Neuron (in vitro differentiated cells): ENCODE results near the gene SLCO3A1.

Source experiments
- H2AFZ ChIP-seq: one replicate; pipeline ENCODE4 v1.6.1; 2013; ENCODE audit warnings: low read depth, mild to moderate bottlenecking, inconsistent platforms, low read length, moderate library complexity
- H3K27me3 ChIP-seq: one replicate; pipeline ENCODE4 v1.6.1; 2013; ENCODE audit warnings: low read length; ENCODE audit not compliant: insufficient read depth
- H3K36me3 ChIP-seq: one replicate; pipeline ENCODE4 v1.6.1; 2013; ENCODE audit warnings: low read length; ENCODE audit not compliant: insufficient read depth
- H3K4me1 ChIP-seq: one replicate; pipeline ENCODE4 v1.6.1; 2013; ENCODE audit warnings: low read length; ENCODE audit not compliant: insufficient read depth
- H3K4me3 ChIP-seq: 2 replicates; pipeline ENCODE4 v1.5.1; 2013; ENCODE audit warnings: mild to moderate bottlenecking, low read length, moderate library complexity
- H3K9me3 ChIP-seq: one replicate; pipeline ENCODE4 v1.6.1; 2013; ENCODE audit warnings: low read length

SLCO3A1 gene

DNA sequence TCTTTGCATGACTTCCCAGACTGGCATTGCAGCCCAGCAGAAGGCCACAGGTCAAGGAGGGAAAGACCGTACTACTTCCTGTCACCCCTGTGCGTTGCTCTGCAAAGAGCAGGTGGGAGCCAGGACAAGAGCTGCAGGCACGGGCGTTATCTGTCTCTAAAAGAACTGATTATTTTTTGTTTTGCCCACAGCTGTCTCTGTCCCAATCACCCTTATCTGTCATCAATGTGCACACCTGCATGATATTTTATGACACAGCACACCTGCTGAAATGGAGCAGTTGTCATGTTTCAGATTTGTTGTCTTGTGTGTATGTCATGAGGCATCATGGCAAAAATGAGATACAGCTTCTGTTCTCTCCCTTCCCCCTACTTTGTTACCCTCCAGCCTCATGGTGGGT is 58.8 kb downstream of the SLCO3A1 start:
- H3K36me3 ChIP-seq, result no peaks in the 10 kb centered on the region
- H2AFZ ChIP-seq, result no peak overlapping the region
- H3K4me3 ChIP-seq, result no peak overlapping the region
- no peaks in the 10 kb centered on the region for H3K9me3 ChIP-seq
- H3K4me1 ChIP-seq, result no peaks in the 10 kb centered on the region
- H3K27me3 ChIP-seq, result no peaks in the 10 kb centered on the region

DNA sequence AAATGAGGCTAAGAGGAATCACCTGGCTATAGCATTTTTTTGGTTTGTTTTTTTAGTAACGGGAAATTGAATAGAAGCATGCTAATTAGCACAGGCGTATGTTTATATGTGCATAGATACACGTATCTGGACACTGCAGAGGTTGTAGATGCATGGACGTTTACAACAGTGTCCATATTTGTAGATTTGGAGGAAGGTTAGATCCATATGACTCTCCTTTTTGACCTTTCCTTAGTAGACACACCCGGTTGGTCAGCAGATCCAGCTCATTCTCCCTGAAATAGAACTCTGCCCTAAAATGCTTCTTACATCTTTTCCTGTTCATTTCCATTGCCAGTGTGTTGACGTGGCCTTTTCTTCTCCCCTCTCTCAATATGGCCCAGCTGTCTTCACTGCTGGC is 60.1 kb downstream of the SLCO3A1 start:
- Histone ChIP-seq H2AFZ (no peak overlapping the region), H3K27me3 (no peaks in the 10 kb centered on the region), H3K4me1 (no peaks in the 10 kb centered on the region), H3K36me3 (no peaks in the 10 kb centered on the region), H3K9me3 (no peaks in the 10 kb centered on the region), H3K4me3 (no peak overlapping the region)

DNA sequence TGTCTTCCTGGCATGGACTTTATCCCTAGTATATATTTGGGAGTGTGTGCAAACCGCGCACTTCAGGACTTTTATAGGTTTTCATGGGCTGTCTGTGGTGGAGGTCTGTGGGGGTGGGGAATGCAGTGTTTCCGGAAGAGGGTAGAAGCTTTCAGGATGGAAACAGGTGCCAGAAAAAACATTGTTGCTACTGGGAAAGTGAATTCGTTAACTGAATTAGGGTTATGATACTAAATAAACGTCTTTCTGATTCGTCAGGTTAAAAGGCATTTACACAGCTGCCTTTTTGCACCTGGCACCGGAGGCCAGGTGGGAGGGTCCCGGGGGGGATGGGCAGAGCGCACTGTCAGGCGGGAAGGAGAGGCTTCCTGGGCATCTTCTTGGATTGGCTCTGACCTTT is 62.1 kb downstream of the SLCO3A1 start:
- Histone ChIP-seq H3K36me3 (no peaks in the 10 kb centered on the region), H3K9me3 (no peaks in the 10 kb centered on the region), H3K4me1 (no peaks in the 10 kb centered on the region), H3K4me3 (no peak overlapping the region), H2AFZ (no peak overlapping the region), H3K27me3 (no peaks in the 10 kb centered on the region)

DNA sequence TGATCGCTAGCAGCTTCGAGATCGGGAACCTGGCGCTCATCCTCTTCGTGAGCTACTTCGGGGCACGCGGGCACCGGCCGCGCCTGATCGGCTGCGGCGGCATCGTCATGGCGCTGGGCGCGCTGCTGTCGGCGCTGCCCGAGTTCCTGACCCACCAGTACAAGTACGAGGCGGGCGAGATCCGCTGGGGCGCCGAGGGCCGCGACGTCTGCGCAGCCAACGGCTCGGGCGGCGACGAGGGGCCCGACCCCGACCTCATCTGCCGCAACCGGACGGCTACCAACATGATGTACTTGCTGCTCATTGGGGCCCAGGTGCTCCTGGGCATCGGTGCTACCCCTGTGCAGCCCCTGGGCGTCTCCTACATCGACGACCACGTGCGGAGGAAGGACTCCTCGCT is 62.5 kb downstream of the SLCO3A1 start:
- no peaks in the 10 kb centered on the region for H3K4me1 ChIP-seq
- no peaks in the 10 kb centered on the region for H3K36me3 ChIP-seq
- no peak overlapping the region for H2AFZ ChIP-seq
- no peak overlapping the region for H3K4me3 ChIP-seq
- no peaks in the 10 kb centered on the region for H3K27me3 ChIP-seq
- no peaks in the 10 kb centered on the region for H3K9me3 ChIP-seq

DNA sequence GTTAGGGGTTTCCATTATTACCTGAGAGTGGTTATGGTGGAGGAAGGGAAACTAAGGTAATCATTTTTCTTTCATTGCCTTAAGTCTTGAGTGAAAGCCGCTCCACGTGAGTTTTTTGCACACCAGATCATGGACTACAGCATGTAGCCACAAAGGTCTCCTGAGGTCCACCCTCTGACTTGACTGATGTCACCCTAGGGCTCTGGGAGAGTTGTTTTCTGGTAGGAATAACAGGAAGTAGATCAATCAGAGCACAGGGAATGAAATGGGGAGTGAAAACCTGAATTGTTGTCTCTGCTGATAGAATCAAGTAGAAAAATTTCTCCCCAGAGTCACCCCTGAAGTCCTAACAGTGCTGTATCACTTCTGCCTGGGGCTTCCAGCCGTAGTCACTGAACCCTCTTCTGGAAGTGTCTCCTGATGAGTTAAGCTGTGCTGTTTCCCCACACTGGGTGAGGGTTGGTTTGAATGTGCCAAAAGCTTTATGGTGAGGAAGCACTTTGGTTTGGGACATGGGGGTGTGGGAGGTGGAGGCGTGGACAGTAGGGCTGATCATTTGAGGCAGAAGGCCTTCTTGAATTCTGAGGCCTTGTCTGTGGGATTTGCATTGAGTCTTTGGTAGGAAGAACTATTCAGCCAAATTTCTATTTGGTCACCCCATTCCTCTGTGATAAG is 64.3 kb downstream of the SLCO3A1 start:
- H3K4me3 ChIP-seq, result no peak overlapping the region
- no peaks in the 10 kb centered on the region for H3K9me3 ChIP-seq
- H3K36me3 ChIP-seq, result no peaks in the 10 kb centered on the region
- no peaks in the 10 kb centered on the region for H3K4me1 ChIP-seq
- no peaks in the 10 kb centered on the region for H3K27me3 ChIP-seq
- no peak overlapping the region for H2AFZ ChIP-seq

DNA sequence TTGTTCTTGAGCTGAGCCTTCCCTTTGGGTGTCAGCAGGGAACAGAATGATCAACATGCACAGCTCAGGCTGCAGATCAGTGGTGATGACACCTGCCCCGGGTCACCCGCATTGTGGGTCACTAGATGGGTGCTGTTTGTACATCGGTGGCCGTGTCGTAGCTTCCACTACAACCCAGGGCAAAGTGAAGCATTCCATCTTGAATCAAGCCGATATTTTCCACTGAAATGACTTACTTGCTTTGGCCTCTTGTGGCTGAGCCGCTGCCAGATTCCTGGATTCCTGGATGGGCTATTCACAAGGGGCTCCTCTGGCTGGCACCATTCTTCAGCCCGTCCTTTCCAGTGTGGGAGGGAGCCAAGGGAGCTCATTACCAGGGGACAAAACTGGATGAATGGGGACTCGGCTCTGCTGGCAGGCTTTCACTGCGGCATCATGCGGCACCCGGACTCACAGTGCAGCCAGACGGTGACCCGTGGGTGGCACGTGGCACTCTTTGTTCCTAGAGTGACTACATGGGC is 65.6 kb downstream of the SLCO3A1 start:
- no peaks in the 10 kb centered on the region for H3K9me3 ChIP-seq
- no peaks in the 10 kb centered on the region for H3K4me1 ChIP-seq
- no peak overlapping the region for H2AFZ ChIP-seq
- H3K4me3 ChIP-seq, result no peak overlapping the region
- no peaks in the 10 kb centered on the region for H3K27me3 ChIP-seq
- H3K36me3 ChIP-seq, result no peaks in the 10 kb centered on the region

DNA sequence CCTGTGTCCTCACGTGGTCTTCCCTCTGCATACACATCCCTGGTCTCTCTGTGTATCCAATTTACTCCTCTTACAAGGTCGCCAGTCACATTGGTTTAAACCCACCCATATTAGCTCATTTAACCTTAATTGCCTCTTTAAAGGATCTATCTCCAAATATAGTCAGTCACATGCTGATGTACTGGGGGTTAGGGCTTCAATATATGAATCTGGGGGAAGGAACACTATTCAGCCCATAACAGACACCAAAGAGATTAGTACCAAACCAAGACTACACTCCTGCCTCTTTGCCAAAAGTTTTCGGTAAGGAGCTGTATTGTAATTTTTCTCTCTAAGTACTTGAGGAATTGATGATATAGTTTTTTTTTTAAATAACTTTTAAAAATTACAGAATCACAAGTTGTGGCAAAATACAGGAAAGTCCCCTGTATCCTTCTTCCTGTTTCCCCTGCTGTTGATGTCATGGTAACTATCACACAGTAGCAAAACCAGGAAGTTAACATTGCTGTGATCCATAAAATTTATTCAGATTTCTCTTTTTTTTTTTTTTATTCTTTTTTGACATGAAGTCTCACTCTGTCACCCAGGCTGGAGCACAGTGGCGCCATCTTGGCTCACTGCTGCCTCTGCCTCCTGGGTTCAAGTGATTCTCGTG is 67.8 kb downstream of the SLCO3A1 start:
- Histone ChIP-seq H3K4me3 (no peak overlapping the region), H2AFZ (no peak overlapping the region), H3K4me1 (no peaks in the 10 kb centered on the region), H3K27me3 (no peaks in the 10 kb centered on the region), H3K36me3 (no peaks in the 10 kb centered on the region), H3K9me3 (no peaks in the 10 kb centered on the region)

DNA sequence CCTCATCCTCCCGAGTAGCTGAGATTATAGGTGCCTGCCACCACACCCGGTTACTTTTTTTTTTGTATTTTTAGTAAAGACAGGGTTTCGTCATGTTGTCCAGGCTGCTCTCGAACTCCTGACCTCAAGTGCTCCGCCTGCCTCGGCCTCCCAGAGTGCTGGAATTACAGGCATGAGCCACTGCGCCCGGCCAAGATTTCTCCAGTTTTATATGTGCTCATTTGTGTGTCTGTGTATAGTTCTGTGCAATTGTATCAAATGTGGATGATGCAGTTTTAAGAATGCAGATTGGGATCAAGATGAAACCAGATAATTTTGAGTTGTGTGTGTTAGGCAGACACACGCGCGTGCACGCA is 68.3 kb downstream of the SLCO3A1 start:
- no peaks in the 10 kb centered on the region for H3K9me3 ChIP-seq
- no peak overlapping the region for H2AFZ ChIP-seq
- H3K36me3 ChIP-seq, result no peaks in the 10 kb centered on the region
- H3K4me3 ChIP-seq, result no peak overlapping the region
- no peaks in the 10 kb centered on the region for H3K27me3 ChIP-seq
- H3K4me1 ChIP-seq, result no peaks in the 10 kb centered on the region

DNA sequence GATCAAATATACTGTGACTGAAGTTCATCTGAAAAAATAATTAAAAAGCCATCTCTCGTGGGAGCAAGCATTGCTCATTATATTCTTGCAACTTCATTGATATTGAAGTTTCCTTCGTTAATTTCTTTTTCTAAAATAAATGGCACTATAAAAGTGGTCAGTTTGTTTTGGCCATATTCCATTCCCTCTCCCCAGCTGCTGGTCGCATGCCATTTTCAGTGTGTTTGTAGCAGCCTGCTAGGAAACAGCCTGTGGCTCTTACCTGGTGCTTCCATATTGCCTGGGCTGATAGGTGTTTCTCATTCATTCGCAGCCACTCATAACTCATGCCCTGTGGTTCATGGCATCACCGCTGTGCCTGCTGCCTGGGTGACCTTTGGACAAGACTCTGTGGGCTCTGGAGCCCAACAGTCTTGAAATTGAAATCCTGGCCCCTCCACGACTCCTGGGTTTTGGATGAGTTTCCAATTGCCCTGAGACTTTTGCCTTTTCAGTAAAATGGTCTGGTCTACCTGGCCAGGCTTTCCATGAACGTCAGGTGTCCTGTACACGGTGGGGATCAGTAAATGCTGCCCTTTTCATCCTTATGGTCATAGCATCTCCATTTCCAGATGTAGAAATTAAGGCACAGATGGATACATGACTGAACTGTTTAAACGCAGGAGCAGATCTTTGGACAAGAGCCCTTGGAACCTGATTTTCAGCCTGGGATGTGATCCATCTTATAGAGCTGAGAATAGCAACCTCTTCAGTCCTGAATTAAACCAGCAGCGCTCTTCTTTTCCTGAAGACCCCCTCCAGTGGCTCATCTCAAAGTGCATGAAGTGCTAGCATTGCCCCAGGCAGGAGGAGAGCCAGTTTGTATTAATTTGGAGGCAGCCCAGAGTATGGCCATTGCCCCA is 69.4 kb downstream of the SLCO3A1 start:
- Histone ChIP-seq H3K4me1 (no peaks in the 10 kb centered on the region), H2AFZ (no peak overlapping the region), H3K36me3 (no peaks in the 10 kb centered on the region), H3K4me3 (no peak overlapping the region), H3K27me3 (no peaks in the 10 kb centered on the region), H3K9me3 (no peaks in the 10 kb centered on the region)

DNA sequence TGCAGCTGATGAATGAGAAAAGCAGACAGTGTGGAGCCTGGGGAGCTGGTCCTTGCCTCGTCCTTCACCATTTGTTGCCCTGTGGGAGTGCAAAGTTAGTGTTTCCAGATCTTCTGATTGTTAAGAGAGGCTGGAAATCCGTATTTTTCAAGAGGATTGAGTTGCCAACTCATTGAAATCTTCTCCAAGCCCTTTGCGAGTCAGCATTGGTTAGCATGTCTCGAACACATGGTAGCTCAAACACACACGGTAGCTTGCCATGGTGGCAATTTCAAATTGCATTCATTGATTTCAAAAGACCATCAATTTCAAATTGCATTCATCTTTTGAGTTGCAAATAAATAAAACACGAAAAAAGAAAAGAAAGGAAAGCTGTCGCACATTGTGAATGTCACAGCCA is 70.7 kb downstream of the SLCO3A1 start:
- Histone ChIP-seq H3K27me3 (no peaks in the 10 kb centered on the region), H3K9me3 (no peaks in the 10 kb centered on the region), H3K36me3 (no peaks in the 10 kb centered on the region), H3K4me3 (no peak overlapping the region), H3K4me1 (no peaks in the 10 kb centered on the region), H2AFZ (no peak overlapping the region)

DNA sequence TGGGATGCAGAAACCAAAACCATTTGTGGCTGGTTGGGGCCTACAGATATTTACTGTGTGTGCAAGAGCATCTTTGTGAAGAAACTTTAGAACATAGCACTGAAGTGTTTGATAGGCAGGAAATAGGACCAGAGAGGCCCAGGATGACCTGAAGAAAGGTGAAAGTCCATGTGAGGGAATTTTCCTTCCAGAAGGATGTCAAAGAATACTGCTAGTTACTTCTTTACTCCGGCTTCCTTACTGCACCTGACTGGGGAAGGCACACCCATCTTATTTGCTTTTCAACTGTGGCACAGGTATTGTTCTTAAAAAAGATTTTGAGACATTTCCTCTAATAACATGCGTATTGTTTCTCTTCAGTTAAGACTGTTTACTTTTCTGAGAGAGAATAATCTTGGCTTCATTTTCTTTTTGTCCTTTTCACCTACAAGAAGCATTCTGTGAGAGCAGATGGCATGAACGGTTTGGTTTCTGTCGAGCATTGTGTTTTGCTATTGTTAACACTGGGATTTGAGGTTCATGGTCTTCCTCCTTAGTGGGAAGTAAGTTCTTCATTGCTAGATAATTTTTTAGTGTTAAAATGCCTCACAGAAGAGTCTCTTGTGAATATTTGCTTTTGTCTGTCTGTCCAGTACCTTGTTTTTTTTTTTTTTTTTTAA is 71.5 kb downstream of the SLCO3A1 start:
- no peaks in the 10 kb centered on the region for H3K9me3 ChIP-seq
- no peaks in the 10 kb centered on the region for H3K36me3 ChIP-seq
- no peak overlapping the region for H2AFZ ChIP-seq
- no peaks in the 10 kb centered on the region for H3K4me1 ChIP-seq
- no peaks in the 10 kb centered on the region for H3K27me3 ChIP-seq
- no peak overlapping the region for H3K4me3 ChIP-seq

DNA sequence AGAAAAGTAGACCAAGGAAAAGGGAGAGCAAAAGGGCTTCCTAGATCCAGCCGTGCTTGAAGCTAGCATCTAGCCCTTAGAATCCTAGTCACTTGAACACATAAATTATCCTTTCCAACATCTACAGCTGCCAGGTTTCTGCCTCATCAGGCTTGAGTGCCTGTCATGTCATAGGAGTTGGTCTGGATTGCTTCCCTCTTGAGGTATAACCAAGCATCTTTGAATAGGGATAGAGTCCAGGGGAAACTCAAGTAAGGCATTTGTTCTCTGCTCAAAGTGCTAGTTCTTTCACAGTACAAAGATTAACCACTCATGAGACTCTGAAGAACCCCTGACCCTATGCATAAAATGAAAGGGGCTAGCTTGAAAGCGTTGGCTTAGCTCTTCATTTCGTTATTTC is 72.3 kb downstream of the SLCO3A1 start:
- no peaks in the 10 kb centered on the region for H3K36me3 ChIP-seq
- no peak overlapping the region for H3K4me3 ChIP-seq
- H3K4me1 ChIP-seq, result no peaks in the 10 kb centered on the region
- no peak overlapping the region for H2AFZ ChIP-seq
- no peaks in the 10 kb centered on the region for H3K9me3 ChIP-seq
- no peaks in the 10 kb centered on the region for H3K27me3 ChIP-seq

DNA sequence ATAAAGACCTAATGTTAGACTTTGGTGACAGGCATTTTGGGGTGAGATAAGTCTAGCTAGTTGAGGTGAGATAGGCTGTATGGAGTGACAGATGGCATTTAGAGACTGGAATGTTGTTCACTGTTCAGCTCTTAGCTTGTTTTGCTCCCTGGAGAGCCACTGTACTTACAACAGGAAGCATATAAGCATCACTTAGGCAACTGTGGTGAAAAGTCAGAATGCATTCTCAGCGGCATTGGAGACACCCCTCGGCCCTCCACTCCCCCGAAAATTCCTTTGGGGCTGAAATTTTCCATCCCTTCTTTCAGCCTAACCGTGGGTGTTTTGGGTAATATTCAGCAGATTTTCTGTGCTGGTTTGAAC is 73.4 kb downstream of the SLCO3A1 start:
- Histone ChIP-seq H3K4me3 (no peak overlapping the region), H3K9me3 (no peaks in the 10 kb centered on the region), H2AFZ (no peak overlapping the region), H3K36me3 (no peaks in the 10 kb centered on the region), H3K27me3 (no peaks in the 10 kb centered on the region), H3K4me1 (no peaks in the 10 kb centered on the region)
